GM20431 (cell line): ENCODE data around the gene CYP21A2.

Experiments used
- in situ Hi-C: fragments of 300-500 bp; cut with MseI, MboI; formaldehyde crosslinking; loops from one replicate; pipeline ENCODE4 v1.15.0; 2020; ENCODE audit warnings: low sequenced_read_pairs; ENCODE audit not compliant: unreplicated experiment

Gene CYP21A2

GRCh38 chr6:32079566-32080290, 41.5 kb downstream of the CYP21A2 start:
- in situ Hi-C loops: no loop called here

- in situ Hi-C loops: no loop called here
Measured at GRCh38 chr6:32081168-32081990, 43.2 kb downstream of the CYP21A2 start.

GRCh38 chr6:32082478-32082877, 44.3 kb downstream of the CYP21A2 start:
- in situ Hi-C loops: no loop called here

- in situ Hi-C loops: no loop called here
Measured at GRCh38 chr6:32082935-32083334, 44.7 kb downstream of the CYP21A2 start.

- in situ Hi-C loops: no loop called here
Measured at GRCh38 chr6:32083812-32084768, 45.9 kb downstream of the CYP21A2 start.

- in situ Hi-C loops: no loop called here
Measured at GRCh38 chr6:32084780-32085179, 46.6 kb downstream of the CYP21A2 start.

GRCh38 chr6:32085759-32086459, 47.7 kb downstream of the CYP21A2 start:
- in situ Hi-C loops: no loop called here

- in situ Hi-C loops: no loop called here
Measured at GRCh38 chr6:32086661-32087573, 48.7 kb downstream of the CYP21A2 start.

- in situ Hi-C loops: no loop called here
Measured at GRCh38 chr6:32087574-32088486, 49.6 kb downstream of the CYP21A2 start.

- in situ Hi-C loops: no loop called here
Measured at GRCh38 chr6:32088487-32089049, 50.4 kb downstream of the CYP21A2 start.

GRCh38 chr6:32089082-32089828, 51.0 kb downstream of the CYP21A2 start:
- in situ Hi-C loops: no loop called here
